Measurements from ENCODE around the gene STK33. TPM values are rescaled to one million over a fixed set of nuclear protein-coding genes. Genes with fewer than 3 reads are reported as not detected.

STK33 gene
- polyA plus RNA-seq, 1 donor from 2014 or later, result 13.9 TPM

- no peak for TF ChIP-seq REST (IDR thresholded peaks at IDR 0.05; ENCODE audit: borderline replicate concordance)
- TF ChIP-seq CTCF (IDR thresholded peaks at IDR 0.05; ENCODE audit: poor library complexity, severe bottlenecking), result no peak
- TF ChIP-seq RAD21 (conservative IDR thresholded peaks at IDR 0.05), result no peak
- TF ChIP-seq SMC3 (conservative IDR thresholded peaks at IDR 0.05; ENCODE audit: poor library complexity), result no peak
- TF ChIP-seq EZH2 (IDR thresholded peaks at IDR 0.05; ENCODE audit: borderline replicate concordance, insufficient read depth, low read length, poor library complexity, severe bottlenecking), result no peak
- no peak for TF ChIP-seq EP300 (conservative IDR thresholded peaks at IDR 0.05; ENCODE audit: poor library complexity, severe bottlenecking)
- no peak for TF ChIP-seq TAF1 (IDR thresholded peaks at IDR 0.05; ENCODE audit: low read depth)
- no peak for TF ChIP-seq POLR2AphosphoS5 (IDR thresholded peaks at IDR 0.05)
- no peak for TF ChIP-seq MXI1 (conservative IDR thresholded peaks at IDR 0.05; ENCODE audit: poor library complexity, severe bottlenecking)
- Histone ChIP-seq H3K36me3 (ENCODE audit: insufficient read depth, low read length) (no peaks in the 10 kb centered on the region), H3K9ac (ENCODE audit: low read length) (no peak overlapping the region), H2AFZ (ENCODE audit: low read depth, low read length) (no peak overlapping the region), H3K27ac (ENCODE audit: low read length) (no peak overlapping the region), H3K27me3 (ENCODE audit: insufficient read depth, low read depth, low read length) (no peaks in the 10 kb centered on the region), H3K9me3 (ENCODE audit: low read length) (no peaks in the 10 kb centered on the region), H3K4me2 (ENCODE audit: low read length) (no peak overlapping the region), H3K9me2 (ENCODE audit: insufficient read depth, low read length) (no peaks in the 10 kb centered on the region), H4K20me1 (ENCODE audit: insufficient read depth) (no peaks in the 10 kb centered on the region), H3F3A (ENCODE audit: insufficient read depth, low read length, poor library complexity, severe bottlenecking) (no peaks in the 10 kb centered on the region), H3K4me3 (ENCODE audit: low read length) (no peak overlapping the region), H3K79me2 (replicated peaks; ENCODE audit: insufficient read depth, low read length) (no peaks in the 10 kb centered on the region)
Observed at GRCh38 chr11:8605971-8606563, 12.0 kb upstream of the STK33 start.

GRCh38 chr11:8604078-8604723, 10.2 kb upstream of the STK33 start:
- Histone ChIP-seq H3K9me2 (ENCODE audit: insufficient read depth, low read length) (no peaks in the 10 kb centered on the region), H3K9ac (ENCODE audit: low read length) (no peak overlapping the region), H3K79me2 (replicated peaks; ENCODE audit: insufficient read depth, low read length) (no peaks in the 10 kb centered on the region), H3K36me3 (ENCODE audit: insufficient read depth, low read length) (no peaks in the 10 kb centered on the region), H3K27me3 (ENCODE audit: insufficient read depth, low read depth, low read length) (no peaks in the 10 kb centered on the region), H4K20me1 (ENCODE audit: insufficient read depth) (no peaks in the 10 kb centered on the region), H3K27ac (ENCODE audit: low read length) (no peak overlapping the region), H3K9me3 (ENCODE audit: low read length) (no peaks in the 10 kb centered on the region), H2AFZ (ENCODE audit: low read depth, low read length) (no peak overlapping the region), H3K4me3 (ENCODE audit: low read length) (no peak overlapping the region), H3F3A (ENCODE audit: insufficient read depth, low read length, poor library complexity, severe bottlenecking) (no peaks in the 10 kb centered on the region), H3K4me2 (ENCODE audit: low read length) (no peak overlapping the region)
- TF ChIP-seq RAD21 (conservative IDR thresholded peaks at IDR 0.05) (no peak), CTCF (IDR thresholded peaks at IDR 0.05; ENCODE audit: poor library complexity, severe bottlenecking) (peak; percentile 30)

Measured in neural cell (in vitro differentiated cells).